ENCODE measurements around the gene AGPAT4.

DNA sequence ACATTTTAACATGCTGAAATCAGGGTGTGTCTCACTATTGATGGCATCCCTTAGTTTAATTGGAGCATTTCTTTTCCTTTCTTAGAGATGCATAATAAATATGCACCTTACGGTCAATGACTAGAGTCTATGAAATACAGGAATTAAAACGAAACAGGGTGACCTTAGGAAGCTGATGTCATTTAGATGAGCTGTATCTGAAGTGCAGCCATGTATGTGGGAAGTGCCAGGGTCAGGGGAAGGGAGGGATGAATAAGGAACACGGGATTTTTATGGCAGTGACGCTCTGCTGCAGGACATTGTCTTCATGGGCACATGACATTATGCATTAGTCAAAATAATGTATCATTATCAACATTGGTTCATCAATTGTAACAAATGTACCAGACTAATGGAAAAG is 84.0 kb downstream of the AGPAT4 start:
- TF ChIP-seq CTCF (IDR thresholded peaks at IDR 0.05; ENCODE audit: low read length), result no peak
- no peak for TF ChIP-seq EZH2 (IDR thresholded peaks at IDR 0.05; ENCODE audit: borderline replicate concordance, low read length)

Measured in OCI-LY1 (cell line).